Esophagus muscularis mucosa (tissue), 4 donors: ENCODE results near the gene VN1R5. TPM values are rescaled to one million over a fixed set of nuclear protein-coding genes. Genes with fewer than 3 reads are reported as not detected.

Experiments used
- DNase-seq: peaks from one replicate; pipeline ENCODE4 v3.0.0-alpha.2; 2017; ENCODE audit errors: extremely low spot score
- H3K27ac ChIP-seq, 4 donors: fragments of 200-600 bp; sonication (generic); replicated peaks in 1 of 4; 1 replicate in 3 of 4; 2 replicates in 1 of 4; pipeline ENCODE4 v1.5.1; 2016 to 2019; ENCODE audit warnings: mild to moderate bottlenecking in 1 of 4
- H3K27me3 ChIP-seq, 4 donors: fragments of 200-600 bp; sonication (generic); one replicate each; pipeline versions ENCODE4 v1.5.1 to v1.6.0; 2016 to 2019
- H3K36me3 ChIP-seq, 4 donors: fragments of 200-600 bp; sonication (generic); one replicate each; pipeline ENCODE4 v1.5.1; 2016 to 2019
- H3K4me1 ChIP-seq, 4 donors: fragments of 200-600 bp; sonication (generic); one replicate each; pipeline ENCODE4 v1.5.1; 2016 to 2019
- H3K4me3 ChIP-seq, 4 donors: fragments of 200-600 bp; sonication (generic); 1 replicate in 2 of 4; 2 replicates in 2 of 4; pipeline ENCODE4 v1.5.1; 2016 to 2019; ENCODE audit warnings: mild to moderate bottlenecking in 4 of 4, moderate library complexity in 1 of 4
- H3K9me3 ChIP-seq, 4 donors: fragments of 200-600 bp; sonication (generic); 1 replicate in 3 of 4; 2 replicates in 1 of 4; pipeline ENCODE4 v1.5.1; 2016 to 2019
- EP300 ChIP-seq: sonication (generic); formaldehyde crosslinking; IDR thresholded peaks from one replicate; pipeline ENCODE4 v1.6.1; 2017; ENCODE audit warnings: antibody characterized with exemption
- POLR2A ChIP-seq: fragments of 450-650 bp; IDR thresholded peaks from one replicate; pipeline ENCODE4 v1.6.1; 2017; ENCODE audit warnings: antibody characterized with exemption, moderate library complexity, mild to moderate bottlenecking, low read depth
- POLR2AphosphoS5 ChIP-seq, 2 donors: sonication (generic); formaldehyde crosslinking; IDR thresholded peaks; one replicate each; pipeline ENCODE4 v1.6.1; 2017; ENCODE audit warnings: antibody characterized with exemption in 2 of 2
- WGBS: methylation state at CpG from one replicate; pipeline ENCODE4 v1.1.5; 2018; 5-methylcytosine and 5-hydroxymethylcytosine counted together
- intact Hi-C: fragments of 100-400 bp; cut with DNase I; formaldehyde crosslinking; loops from one replicate; pipeline ENCODE4 v1.15.1; 2023
- total RNA-seq, 4 donors: library from RNA; depleted of rRNA; stranded (reverse); fragments of >200 nt; gene quantifications; one replicate each; pipeline versions ENCODE4 v1.1.0 to v1.2.1, GENCODE V29; 2016
- TF ChIP-seq, protein P1 (sequence below), 3 experiments: fragments of 200-600 bp in 2 of 3; fragments of 450-650 bp in 1 of 3; sonication (generic) in 2 of 3; IDR thresholded peaks; one replicate each; pipeline ENCODE4 v1.5.1; 2017 to 2019; ENCODE audit warnings: antibody characterized with exemption in 3 of 3, mild to moderate bottlenecking in 2 of 3, moderate library complexity in 1 of 3

The VN1R5 gene
- total RNA-seq, 4 donors from 2014 or later: not detected

DNA sequence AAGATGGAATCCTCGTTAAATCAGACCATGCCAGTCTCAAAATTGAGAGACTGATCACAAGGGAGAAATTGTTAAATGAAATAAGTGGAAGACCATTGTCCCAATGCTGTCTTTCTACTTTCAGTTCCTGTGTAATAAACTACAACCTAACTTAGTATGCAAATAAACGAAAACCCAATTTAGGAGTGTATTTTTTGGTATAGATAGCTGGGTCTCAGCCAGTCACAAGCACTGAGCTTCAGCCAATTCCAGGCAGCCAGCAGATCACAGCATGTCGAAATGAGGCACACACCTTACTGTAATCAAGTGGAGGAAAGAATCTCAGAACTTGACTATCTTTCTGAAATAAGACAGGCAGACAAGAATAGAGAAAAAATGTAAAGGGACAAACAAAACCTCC, 33.0 kb upstream of the VN1R5 start:
- H3K4me1 ChIP-seq: no peaks in the 10 kb centered on the region
- peaks cover 0 to 6% (median 2%) of the 10 kb centered on the region in 4 donors for H3K9me3 ChIP-seq
- no peaks in the 10 kb centered on the region for H3K36me3 ChIP-seq
- no peaks in the 10 kb centered on the region for H3K27me3 ChIP-seq
- TF ChIP-seq, protein P1, sequence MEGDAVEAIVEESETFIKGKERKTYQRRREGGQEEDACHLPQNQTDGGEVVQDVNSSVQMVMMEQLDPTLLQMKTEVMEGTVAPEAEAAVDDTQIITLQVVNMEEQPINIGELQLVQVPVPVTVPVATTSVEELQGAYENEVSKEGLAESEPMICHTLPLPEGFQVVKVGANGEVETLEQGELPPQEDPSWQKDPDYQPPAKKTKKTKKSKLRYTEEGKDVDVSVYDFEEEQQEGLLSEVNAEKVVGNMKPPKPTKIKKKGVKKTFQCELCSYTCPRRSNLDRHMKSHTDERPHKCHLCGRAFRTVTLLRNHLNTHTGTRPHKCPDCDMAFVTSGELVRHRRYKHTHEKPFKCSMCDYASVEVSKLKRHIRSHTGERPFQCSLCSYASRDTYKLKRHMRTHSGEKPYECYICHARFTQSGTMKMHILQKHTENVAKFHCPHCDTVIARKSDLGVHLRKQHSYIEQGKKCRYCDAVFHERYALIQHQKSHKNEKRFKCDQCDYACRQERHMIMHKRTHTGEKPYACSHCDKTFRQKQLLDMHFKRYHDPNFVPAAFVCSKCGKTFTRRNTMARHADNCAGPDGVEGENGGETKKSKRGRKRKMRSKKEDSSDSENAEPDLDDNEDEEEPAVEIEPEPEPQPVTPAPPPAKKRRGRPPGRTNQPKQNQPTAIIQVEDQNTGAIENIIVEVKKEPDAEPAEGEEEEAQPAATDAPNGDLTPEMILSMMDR (IDR thresholded peaks at IDR 0.05): no peak
- no peak for TF ChIP-seq EP300
- no peak for TF ChIP-seq POLR2A
- TF ChIP-seq POLR2AphosphoS5 (IDR thresholded peaks at IDR 0.05): no peak
- intact Hi-C loops: no loop called here
- no peak for DNase-seq
- 79% methylated on average over 3 of the region's 3 CpGs for WGBS
- no peak overlapping the region for H3K27ac ChIP-seq
- no peak overlapping the region for H3K4me3 ChIP-seq

DNA sequence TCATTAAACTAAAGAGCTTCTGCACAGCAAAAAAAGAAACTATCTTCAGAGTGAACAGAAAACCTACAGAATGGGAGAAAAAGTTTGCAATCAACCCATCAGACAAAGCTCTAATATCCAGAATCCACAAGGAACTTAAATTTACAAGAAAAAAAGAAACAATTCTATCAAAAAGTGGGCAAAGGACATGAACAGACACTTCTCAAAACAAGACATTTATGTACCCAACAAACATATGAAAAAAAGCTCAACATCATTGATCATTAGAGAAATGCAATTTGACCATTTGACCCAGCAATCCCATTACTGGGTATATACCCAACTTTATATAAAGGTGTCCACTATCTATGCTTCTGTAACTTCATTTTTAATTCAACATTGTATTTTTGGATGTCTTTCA, 31.1 kb upstream of the VN1R5 start:
- TF ChIP-seq, protein P1 (IDR thresholded peaks at IDR 0.05): no peak
- TF ChIP-seq EP300 (no peak), POLR2AphosphoS5 (IDR thresholded peaks at IDR 0.05) (no peak), POLR2A (no peak)
- peaks cover 0 to 15% (median 11%) of the 10 kb centered on the region in 4 donors for H3K9me3 ChIP-seq
- no peak for DNase-seq
- H3K36me3 ChIP-seq: no peaks in the 10 kb centered on the region
- no peaks in the 10 kb centered on the region for H3K27me3 ChIP-seq
- intact Hi-C loops: no loop called here
- no peak overlapping the region for H3K4me3 ChIP-seq
- no peak overlapping the region for H3K27ac ChIP-seq
- H3K4me1 ChIP-seq: no peaks in the 10 kb centered on the region

DNA sequence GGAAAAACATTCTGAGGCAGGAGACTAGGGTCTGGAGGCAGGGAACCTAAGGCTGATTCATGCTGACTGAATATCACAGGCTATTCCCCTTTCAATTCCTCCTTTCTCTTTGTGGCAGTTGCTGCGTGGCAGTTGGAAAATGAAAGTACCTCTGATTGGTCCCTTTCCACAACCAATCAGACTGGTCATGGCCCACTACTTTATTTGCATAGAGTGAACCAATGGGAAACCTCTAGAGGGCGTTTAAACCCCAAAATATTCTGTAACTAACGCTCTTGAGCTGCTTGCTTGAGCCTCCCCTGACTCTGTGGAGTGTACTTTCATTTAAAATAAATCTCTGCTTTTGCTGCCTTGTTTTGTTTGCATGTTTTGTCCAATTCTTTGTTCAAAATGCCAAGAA, 27.7 kb upstream of the VN1R5 start:
- Histone ChIP-seq H3K27ac (no peak overlapping the region), H3K27me3 (no peaks in the 10 kb centered on the region), H3K4me3 (no peak overlapping the region), H3K4me1 (no peaks in the 10 kb centered on the region), H3K36me3 (no peaks in the 10 kb centered on the region), H3K9me3 (peaks cover 0 to 15% (median 11%) of the 10 kb centered on the region in 4 donors)
- intact Hi-C loops: no loop called here
- no peak for DNase-seq
- TF ChIP-seq POLR2A: no peak
- TF ChIP-seq, protein P1 (IDR thresholded peaks at IDR 0.05): no peak
- TF ChIP-seq POLR2AphosphoS5 (IDR thresholded peaks at IDR 0.05): no peak
- TF ChIP-seq EP300: no peak
- 65% methylated on average over 3 of the region's 3 CpGs for whole genome bisulfite sequencing

DNA sequence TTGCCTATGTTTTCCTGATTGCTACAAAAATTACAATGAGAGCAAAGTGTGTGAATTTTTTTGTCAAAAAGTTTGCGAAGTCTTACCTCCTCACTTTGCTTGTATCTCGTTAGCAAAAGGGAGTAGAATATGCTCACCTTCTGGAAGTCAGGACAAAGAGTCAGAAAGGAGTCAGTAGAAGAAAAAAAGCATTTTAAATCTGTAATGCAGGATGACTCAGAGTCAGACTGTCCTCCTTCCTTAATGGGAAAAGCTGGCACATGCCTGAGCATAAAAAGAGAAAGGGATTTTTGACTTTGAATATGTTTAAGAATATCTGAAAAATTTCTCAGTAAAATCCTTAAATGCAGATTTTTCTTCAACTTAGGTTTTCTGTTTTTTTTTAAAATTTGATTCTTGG, 14.2 kb upstream of the VN1R5 start:
- intact Hi-C loops: no loop called here
- Histone ChIP-seq H3K27ac (no peak overlapping the region), H3K9me3 (peaks cover 0 to 10% (median 4%) of the 10 kb centered on the region in 4 donors), H3K4me1 (no peaks in the 10 kb centered on the region), H3K27me3 (no peaks in the 10 kb centered on the region), H3K4me3 (no peak overlapping the region), H3K36me3 (no peaks in the 10 kb centered on the region)
- TF ChIP-seq EP300: no peak
- TF ChIP-seq, protein P1 (IDR thresholded peaks at IDR 0.05): no peak
- TF ChIP-seq POLR2A: no peak
- TF ChIP-seq POLR2AphosphoS5 (IDR thresholded peaks at IDR 0.05): no peak
- 82% methylated on average over 2 of the region's 2 CpGs for WGBS
- no peak for DNase-seq

DNA sequence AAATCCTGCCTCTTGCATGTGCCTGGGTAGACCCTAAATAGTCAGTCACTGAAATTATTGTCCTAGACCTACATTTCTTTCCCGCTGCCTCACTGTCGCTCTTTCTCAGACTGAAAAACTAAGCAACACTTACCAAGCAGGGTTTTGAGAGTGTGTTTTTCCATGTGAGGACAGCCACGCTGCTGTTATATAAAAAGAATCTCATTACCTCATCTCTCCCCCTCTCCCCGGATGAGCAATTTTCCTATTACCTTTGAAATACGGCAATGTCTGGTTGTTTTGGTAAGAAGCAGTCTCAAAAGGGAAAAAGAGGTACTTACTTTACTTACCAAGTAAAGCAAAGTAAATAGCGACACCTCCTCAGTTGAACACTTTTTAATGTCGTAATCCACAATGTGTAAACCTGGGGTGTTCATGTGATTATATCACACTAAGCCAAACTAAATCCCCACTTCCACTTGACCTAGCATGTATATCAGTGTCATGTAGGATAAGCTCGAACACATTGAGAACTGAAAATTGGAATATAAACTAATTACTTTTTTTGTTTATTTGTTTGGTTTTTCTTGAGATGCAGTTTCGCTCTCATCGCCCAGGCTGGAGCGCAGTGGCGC, 12.2 kb upstream of the VN1R5 start:
- Histone ChIP-seq H3K27ac (no peak overlapping the region), H3K4me3 (no peak overlapping the region), H3K27me3 (no peaks in the 10 kb centered on the region), H3K36me3 (no peaks in the 10 kb centered on the region), H3K9me3 (peaks cover 0 to 22% (median 6%) of the 10 kb centered on the region in 4 donors), H3K4me1 (no peaks in the 10 kb centered on the region)
- intact Hi-C loops: no loop called here
- DNase-seq: no peak
- WGBS: 90% methylated on average over 12 of the region's 12 CpGs
- TF ChIP-seq EP300 (no peak), POLR2A (no peak), POLR2AphosphoS5 (IDR thresholded peaks at IDR 0.05) (no peak)
- TF ChIP-seq, protein P1 (IDR thresholded peaks at IDR 0.05): no peak
